Measurements from ENCODE around the gene LMAN2.

The LMAN2 gene

DNA sequence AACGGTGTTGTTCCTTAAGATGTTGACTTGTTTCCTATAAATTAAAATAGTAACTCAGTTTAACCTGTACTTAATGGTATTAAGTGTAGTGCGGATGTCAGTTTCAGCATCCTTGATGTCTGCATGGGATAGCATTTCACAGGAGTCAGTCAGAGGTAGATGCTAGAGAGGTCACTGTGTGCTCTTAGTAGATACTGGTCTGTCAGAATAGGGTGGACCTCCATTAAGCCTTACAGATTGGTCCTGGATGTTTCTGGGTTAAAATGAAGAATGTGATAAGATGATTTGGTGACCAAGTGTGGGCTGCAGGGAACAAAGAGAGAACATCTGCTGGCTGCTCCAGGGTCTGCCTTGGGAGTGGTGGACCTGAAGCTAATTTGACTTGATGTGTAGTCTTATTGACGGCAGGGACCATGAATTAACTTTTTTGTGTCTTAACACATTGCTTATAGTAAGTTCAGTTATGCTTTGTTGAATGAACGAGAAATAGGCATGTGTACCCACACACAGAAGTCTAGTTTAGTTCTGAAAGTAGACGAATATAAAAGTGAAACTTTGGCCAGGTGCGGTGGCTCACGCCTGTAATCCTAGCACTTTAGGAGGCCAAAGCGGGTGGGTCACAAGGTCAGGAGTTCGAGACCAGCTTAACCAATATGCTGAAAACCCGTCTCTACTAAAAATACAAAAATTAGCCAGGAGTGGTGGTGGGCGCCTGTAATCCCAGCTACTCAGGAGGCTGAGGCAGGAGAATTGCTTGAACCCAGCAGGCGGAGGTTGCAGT, 60.5 kb downstream of the LMAN2 start:
- no peak for DNase-seq (ENCODE audit: low read depth)
- no peak overlapping the region for H3K4me3 ChIP-seq (ENCODE audit: low read length)
- TF ChIP-seq, protein P1, sequence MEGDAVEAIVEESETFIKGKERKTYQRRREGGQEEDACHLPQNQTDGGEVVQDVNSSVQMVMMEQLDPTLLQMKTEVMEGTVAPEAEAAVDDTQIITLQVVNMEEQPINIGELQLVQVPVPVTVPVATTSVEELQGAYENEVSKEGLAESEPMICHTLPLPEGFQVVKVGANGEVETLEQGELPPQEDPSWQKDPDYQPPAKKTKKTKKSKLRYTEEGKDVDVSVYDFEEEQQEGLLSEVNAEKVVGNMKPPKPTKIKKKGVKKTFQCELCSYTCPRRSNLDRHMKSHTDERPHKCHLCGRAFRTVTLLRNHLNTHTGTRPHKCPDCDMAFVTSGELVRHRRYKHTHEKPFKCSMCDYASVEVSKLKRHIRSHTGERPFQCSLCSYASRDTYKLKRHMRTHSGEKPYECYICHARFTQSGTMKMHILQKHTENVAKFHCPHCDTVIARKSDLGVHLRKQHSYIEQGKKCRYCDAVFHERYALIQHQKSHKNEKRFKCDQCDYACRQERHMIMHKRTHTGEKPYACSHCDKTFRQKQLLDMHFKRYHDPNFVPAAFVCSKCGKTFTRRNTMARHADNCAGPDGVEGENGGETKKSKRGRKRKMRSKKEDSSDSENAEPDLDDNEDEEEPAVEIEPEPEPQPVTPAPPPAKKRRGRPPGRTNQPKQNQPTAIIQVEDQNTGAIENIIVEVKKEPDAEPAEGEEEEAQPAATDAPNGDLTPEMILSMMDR (IDR thresholded peaks at IDR 0.05; ENCODE audit: insufficient read depth, low read depth, low read length, missing control alignments): no peak

DNA sequence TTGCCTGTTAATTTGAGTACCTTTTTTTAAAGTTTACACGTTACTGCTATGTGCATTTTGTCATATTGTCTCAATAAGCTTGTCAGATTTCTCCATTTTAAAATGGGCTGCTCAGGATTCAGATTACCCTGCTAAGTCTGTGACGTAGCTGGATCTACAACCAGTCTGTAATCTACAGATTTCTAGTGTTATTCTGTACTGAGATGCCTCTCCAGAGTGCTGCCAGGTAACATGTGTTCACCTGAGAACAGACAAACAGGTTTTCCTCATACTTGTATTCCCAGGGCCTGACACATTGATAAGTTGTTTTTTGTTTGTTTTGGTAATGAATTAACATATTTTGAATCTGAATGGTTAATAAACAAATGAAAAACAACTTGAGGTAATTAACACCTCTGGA, 63.3 kb downstream of the LMAN2 start:
- TF ChIP-seq, protein P1 (IDR thresholded peaks at IDR 0.05; ENCODE audit: insufficient read depth, low read depth, low read length, missing control alignments): no peak
- no peak for DNase-seq (ENCODE audit: low read depth)
- no peak overlapping the region for H3K4me3 ChIP-seq (ENCODE audit: low read length)

Data from epithelial cell of esophagus (primary cell).